NB4 (cell line): ENCODE measurements around the gene HACD3.
A peak's percentile ranks its signal among the peaks of the same experiment; 100 is the strongest.

Experiments
- DNase-seq: peaks from one replicate; pipeline ENCODE4 v3.0.0; 2010; ENCODE audit warnings: low read depth
- H3K4me3 ChIP-seq: one replicate; pipeline ENCODE4 v1.5.1; 2011; ENCODE audit warnings: mild to moderate bottlenecking, low read depth, low read length, moderate library complexity
- MYC ChIP-seq: IDR thresholded peaks from 2 replicates; pipeline ENCODE4 v1.6.1; 2011; ENCODE audit warnings: low read depth, low read length
- POLR2A ChIP-seq: IDR thresholded peaks from 2 replicates; pipeline ENCODE4 v1.6.1; 2011; ENCODE audit warnings: mild to moderate bottlenecking; ENCODE audit not compliant: insufficient read length; ENCODE audit errors: extremely low read depth
- TF ChIP-seq, protein P1 (sequence below): IDR thresholded peaks from one replicate; pipeline ENCODE4 v1.5.1; 2012; ENCODE audit warnings: low read depth, low read length
- TF ChIP-seq, protein P2 (sequence below): IDR thresholded peaks from 2 replicates; pipeline ENCODE4 v1.6.1; 2011; ENCODE audit warnings: low read depth, low read length

The HACD3 gene, protein sequence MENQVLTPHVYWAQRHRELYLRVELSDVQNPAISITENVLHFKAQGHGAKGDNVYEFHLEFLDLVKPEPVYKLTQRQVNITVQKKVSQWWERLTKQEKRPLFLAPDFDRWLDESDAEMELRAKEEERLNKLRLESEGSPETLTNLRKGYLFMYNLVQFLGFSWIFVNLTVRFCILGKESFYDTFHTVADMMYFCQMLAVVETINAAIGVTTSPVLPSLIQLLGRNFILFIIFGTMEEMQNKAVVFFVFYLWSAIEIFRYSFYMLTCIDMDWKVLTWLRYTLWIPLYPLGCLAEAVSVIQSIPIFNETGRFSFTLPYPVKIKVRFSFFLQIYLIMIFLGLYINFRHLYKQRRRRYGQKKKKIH

DNA sequence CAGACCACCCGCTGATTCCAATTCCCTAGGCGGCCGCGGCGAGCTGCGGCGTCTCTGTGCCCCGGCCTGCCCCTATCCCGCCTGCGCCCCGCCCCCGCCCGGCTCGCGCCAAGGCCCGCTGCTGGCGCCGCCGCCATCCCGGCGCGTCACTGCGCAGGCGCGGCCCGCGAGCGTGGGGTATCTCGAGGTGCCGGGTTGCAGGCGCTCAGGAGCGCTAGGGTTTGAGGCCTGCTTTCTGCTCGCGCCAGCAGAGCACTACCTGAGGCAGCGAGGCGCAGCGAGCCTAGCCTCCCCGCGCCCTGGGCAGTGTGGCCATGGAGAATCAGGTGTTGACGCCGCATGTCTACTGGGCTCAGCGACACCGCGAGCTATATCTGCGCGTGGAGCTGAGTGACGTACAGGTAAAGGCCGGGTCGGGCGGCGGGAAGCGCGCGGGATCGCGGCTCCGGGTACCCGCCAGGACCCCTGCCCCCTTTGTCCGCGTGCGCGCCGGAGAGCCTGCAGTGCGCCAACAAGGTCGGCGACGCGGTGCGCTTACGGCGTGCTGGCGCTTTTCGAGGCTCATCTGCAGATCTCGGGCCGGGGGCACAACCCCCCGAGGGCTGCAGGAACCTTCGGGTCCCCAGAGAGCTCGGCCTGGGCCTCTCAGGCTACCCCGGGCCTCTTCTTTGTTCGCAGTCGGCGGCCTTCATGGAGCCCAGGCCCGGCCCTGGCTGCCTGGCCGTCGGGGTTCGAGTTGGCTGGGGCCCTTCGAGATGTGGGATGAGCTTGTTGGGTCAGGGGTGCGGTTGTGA is at the start of gene HACD3:
Gene HACD3, plus strand, starts transcription at position 146 of the 794 bp plus-strand sequence. Its CDS starts 169 bp downstream, at position 315.
- peak within 1 kb of the TSS; percentile 91 for H3K4me3 ChIP-seq
- peak; percentile 92 for DNase-seq
- TF ChIP-seq, protein P1, sequence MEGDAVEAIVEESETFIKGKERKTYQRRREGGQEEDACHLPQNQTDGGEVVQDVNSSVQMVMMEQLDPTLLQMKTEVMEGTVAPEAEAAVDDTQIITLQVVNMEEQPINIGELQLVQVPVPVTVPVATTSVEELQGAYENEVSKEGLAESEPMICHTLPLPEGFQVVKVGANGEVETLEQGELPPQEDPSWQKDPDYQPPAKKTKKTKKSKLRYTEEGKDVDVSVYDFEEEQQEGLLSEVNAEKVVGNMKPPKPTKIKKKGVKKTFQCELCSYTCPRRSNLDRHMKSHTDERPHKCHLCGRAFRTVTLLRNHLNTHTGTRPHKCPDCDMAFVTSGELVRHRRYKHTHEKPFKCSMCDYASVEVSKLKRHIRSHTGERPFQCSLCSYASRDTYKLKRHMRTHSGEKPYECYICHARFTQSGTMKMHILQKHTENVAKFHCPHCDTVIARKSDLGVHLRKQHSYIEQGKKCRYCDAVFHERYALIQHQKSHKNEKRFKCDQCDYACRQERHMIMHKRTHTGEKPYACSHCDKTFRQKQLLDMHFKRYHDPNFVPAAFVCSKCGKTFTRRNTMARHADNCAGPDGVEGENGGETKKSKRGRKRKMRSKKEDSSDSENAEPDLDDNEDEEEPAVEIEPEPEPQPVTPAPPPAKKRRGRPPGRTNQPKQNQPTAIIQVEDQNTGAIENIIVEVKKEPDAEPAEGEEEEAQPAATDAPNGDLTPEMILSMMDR = no peak
- TF ChIP-seq POLR2A (peak; percentile 93), MYC (peak; percentile 79)
- TF ChIP-seq, protein P2, sequence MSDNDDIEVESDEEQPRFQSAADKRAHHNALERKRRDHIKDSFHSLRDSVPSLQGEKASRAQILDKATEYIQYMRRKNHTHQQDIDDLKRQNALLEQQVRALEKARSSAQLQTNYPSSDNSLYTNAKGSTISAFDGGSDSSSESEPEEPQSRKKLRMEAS = peak; percentile 45

DNA sequence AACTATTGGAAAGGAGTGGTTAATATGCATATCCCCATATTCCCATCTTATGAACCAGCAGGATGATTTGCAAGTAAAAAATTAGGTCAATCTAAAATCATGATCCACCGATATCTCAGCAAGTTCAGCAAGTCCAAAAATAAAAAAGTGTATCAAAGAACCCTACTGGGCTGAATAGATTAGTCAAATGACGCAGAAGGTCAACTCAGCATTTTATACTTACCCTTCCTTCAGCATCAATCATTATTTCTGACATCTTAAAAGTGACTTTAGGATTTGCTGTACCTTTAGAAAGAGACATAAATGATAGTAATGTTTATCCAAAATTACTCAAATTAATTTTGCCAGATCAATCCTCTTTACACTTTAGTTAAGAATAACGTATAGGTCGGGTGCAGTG is 45.4 kb upstream of the HACD3 start:
- H3K4me3 ChIP-seq = no peak overlapping the region
- TF ChIP-seq, protein P1 = no peak
- no peak for TF ChIP-seq MYC
- no peak for TF ChIP-seq POLR2A
- TF ChIP-seq, protein P2 = no peak
- DNase-seq = no peak

DNA sequence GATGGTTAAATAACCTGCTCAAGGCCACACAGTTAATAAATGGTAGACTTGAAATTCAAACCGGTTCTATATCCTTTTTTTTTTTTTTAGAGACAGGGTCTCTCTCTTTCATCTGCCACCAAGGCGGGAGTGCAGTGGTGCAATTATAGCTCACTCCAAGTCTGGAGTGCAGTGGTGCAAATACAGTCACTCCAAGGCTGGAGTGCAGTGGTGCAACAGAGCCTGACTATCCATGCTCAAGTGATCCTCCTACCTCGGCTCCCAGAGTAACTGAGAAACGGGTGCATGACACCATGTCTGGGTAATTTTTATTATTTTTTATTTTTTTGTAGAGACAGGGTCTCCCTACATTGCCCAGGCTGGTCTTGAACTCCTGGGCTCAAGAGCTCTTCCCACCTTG is 36.2 kb upstream of the HACD3 start:
- TF ChIP-seq, protein P1 = no peak
- TF ChIP-seq POLR2A (no peak), MYC (no peak)
- TF ChIP-seq, protein P2 = no peak
- H3K4me3 ChIP-seq = no peak overlapping the region
- no peak for DNase-seq

DNA sequence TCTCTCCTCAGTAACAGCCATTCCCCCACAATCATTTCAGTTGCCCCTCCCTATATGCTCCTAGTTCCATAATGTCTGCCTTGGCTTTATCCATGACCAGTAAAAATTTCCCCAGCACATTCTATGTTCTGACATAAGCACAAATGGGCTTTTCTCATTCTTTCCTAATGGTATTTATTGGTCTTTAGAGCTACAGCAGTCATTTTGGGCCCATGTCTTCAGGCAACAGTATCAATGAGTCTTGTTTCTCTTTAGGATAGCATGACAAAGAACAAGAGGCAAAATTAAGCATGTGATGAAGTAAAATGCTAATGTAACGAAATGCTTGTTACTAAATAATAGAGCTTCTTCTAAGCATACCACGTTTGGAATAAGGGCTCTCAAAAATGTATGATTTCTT is 20.9 kb upstream of the HACD3 start:
- TF ChIP-seq, protein P1 = no peak
- no peak for TF ChIP-seq MYC
- TF ChIP-seq, protein P2 = no peak
- H3K4me3 ChIP-seq = no peak overlapping the region
- DNase-seq = no peak

DNA sequence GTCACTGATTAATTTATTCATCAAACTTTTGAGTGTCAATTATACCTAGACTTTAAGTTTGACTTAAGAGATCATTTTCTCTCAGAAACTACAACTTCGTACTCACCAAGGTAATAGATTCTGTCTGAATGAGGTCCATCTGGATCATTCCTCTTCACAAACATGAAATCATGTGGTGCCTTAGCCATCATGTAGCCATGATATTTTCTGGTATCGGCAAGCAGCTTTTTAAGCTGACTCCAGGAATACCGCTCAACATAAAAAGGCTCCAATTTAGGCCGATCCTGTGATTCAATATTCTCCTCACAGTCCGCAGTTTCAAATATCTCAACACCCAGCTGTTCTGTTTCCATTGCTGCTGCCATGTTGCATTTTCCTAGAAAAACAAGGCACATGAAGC is 18.1 kb upstream of the HACD3 start:
- DNase-seq = no peak
- H3K4me3 ChIP-seq = no peak overlapping the region

More for the DNA sequence above, 18.1 kb upstream of the HACD3 start:
- TF ChIP-seq, protein P1 = no peak
- TF ChIP-seq, protein P2 = no peak
- TF ChIP-seq MYC (no peak), POLR2A (no peak)
